HFF-Myc (cell line): ENCODE measurements around the gene CDKAL1.
"Not testable (repeated sequence)": the region's sequence is repeated elsewhere in the genome, so short reads cannot be mapped to it uniquely, and the experiment has no call there.

Experiments
- DNase-seq: peaks from one replicate; pipeline ENCODE4 v3.0.0-alpha.2; 2011; ENCODE audit warnings: low read depth; ENCODE audit errors: extremely low read depth
- H3K4me3 ChIP-seq: replicated peaks from 2 replicates; pipeline ENCODE4 v1.5.1; 2011; ENCODE audit warnings: low read depth, mild to moderate bottlenecking, control low read depth, low read length
- TF ChIP-seq, protein P1 (sequence below): IDR thresholded peaks from 2 replicates; pipeline ENCODE4 v1.5.1; 2012; ENCODE audit warnings: mild to moderate bottlenecking, low read depth, low read length, control low read depth; ENCODE audit errors: missing control alignments

CDKAL1 gene

DNA sequence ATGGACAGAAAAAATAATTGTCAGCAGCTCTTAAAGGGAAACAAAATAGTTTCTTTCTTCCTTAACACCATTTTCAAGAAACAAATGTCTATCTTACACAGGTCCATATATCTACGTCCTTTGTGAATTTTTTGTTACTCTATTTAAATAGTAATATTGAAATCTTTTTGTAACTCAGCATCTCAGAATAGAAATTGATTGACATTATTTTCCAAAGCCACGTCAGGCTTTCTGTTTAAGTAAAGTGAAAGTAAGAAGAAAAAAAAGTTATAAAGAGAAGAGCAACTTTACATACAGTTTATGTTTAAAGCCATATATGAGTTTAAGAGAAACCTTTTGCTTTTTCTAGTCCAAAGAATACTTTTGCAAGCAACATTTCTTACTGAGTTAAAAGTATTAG lies 656.4 kb downstream of the CDKAL1 start:
- no peak overlapping the region for H3K4me3 ChIP-seq
- no peak for DNase-seq
- TF ChIP-seq, protein P1, sequence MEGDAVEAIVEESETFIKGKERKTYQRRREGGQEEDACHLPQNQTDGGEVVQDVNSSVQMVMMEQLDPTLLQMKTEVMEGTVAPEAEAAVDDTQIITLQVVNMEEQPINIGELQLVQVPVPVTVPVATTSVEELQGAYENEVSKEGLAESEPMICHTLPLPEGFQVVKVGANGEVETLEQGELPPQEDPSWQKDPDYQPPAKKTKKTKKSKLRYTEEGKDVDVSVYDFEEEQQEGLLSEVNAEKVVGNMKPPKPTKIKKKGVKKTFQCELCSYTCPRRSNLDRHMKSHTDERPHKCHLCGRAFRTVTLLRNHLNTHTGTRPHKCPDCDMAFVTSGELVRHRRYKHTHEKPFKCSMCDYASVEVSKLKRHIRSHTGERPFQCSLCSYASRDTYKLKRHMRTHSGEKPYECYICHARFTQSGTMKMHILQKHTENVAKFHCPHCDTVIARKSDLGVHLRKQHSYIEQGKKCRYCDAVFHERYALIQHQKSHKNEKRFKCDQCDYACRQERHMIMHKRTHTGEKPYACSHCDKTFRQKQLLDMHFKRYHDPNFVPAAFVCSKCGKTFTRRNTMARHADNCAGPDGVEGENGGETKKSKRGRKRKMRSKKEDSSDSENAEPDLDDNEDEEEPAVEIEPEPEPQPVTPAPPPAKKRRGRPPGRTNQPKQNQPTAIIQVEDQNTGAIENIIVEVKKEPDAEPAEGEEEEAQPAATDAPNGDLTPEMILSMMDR: no peak

DNA sequence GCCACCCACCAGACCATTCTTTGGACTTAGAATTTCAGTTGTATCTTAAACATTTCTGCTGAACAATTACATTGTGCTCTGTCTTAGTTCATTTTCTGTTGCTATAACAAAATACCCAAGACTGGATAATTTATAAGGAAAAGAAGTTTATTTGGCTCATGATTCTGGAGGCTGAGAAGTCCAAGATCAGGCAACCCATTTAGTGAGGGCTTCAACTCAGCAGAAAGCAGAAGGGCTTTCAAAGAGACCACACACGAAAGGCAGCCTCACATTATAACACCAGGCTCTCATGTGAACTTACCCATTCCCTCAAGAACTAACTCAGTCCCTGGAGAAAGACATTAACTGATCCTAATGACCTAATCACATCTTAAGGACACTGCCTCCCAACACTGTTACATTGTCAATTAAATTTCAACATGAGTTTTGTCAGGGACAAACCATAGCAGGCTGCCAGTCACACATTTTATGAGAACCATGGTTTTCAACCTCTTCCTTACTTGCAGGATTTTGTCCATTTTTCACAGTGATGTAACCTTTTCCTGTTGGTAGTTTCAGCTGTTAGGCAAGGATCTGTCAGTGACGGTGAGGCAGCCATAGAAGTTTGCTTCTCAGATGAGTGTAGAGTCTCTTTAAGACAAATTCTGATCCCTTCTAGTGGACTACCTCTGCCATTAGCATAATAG lies 659.7 kb downstream of the CDKAL1 start:
- DNase-seq: no peak
- TF ChIP-seq, protein P1: no peak
- H3K4me3 ChIP-seq: no peak overlapping the region

DNA sequence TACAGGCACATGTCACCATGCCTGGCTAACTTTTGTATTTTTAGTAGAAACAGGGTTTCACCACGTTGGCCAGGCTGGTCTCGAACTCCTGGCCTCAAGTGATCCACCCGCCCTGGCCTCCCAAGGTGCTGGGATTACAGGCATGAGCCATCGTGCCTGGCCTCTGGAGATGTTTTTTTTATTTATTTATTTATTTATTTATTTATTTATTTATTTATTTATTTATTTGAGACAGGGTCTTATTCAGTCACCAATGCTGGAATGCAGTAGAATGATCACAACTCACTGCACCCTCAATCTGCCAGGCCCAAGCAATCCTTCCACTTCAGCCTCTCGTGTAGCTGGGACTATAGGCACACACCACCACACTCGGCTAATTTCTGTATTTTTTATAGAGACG lies 661.0 kb downstream of the CDKAL1 start:
- H3K4me3 ChIP-seq, DNase-seq: not testable (repeated sequence)

DNA sequence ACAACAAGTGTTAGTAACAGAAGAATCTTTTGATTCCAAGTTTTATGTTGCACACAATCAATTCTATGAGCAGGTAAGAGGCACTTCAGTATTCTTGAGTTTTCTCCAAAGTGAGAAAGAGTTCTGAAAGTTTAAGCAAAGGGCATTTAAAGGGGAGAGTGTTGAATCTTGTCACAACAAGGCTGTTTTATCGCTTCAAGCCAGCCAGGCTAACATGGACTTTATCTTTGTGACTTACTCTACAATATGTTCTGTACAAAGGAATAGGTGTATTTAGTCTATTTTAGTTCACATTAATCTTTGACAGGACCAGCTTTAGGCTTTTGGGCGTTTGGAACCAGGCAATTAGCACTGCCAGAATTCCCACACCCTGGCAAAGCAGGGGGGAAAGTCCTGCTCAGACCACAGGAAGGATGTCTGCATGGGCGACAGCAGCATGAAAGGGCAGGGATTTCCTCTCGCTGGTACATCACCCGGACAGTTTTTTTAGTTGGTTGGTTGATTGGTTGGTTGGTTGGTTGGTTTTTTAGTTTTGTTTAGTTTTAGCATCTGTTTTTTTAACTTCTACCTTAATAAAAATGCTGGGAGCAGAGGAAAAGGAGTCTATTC lies 663.9 kb downstream of the CDKAL1 start:
- DNase-seq: no peak
- TF ChIP-seq, protein P1: no peak
- no peak overlapping the region for H3K4me3 ChIP-seq

DNA sequence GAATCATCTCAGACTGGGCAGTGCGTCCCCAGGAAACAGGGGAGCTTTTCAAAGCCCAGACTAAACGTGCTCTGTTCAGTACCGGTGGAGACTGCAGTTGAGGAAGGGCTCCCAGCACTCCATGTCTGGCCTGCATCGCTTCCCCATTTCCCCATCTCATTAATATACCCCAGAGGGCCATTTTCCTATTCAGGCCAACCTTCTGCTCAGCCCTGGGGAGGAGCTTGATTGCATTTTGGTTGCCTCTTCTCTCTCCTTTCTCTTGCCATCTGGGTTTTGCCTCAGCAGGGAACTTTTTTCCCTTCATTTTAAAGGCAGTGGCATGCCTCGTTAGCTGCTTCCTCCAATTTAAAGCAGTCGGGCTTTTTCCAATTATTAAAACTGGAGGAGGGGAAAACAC lies 665.0 kb downstream of the CDKAL1 start:
- H3K4me3 ChIP-seq: no peak overlapping the region
- no peak for DNase-seq
- TF ChIP-seq, protein P1: no peak

DNA sequence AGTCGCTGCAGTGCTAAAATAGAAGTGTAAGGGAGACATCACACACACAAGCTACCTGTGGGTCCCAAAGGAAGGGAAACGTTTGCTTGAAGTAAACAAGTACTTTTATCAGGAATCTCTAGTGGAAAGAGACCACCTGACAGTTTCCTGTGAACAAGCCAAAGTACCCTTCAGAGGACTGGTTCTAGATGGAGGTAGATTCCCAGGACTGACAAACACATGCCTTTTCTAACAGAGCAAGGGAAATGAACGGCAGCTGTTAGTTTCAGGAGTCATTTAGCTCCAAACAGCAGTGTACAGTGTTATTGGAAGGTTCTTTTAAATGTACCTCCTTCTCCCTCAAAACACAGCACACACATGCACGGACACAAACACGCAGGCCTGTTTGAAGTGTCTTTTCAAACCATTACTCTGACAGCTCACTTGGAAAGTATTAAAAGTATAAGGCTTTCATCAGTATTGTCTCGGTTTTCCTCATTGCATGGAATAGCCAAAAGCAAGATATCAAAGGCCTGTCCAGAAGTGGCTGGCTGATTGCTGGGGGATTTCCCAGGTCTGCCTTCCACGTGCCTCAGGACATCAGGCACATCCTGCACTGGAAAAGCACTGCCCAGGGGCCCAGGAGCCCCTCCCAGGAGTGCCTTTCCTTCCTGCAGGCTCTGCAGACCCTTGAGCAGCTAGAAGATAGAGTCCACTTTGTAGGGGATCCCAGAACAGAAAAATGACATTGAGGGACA lies 666.0 kb downstream of the CDKAL1 start:
- peak; percentile 14 for DNase-seq
- no peak overlapping the region for H3K4me3 ChIP-seq
- TF ChIP-seq, protein P1: no peak

DNA sequence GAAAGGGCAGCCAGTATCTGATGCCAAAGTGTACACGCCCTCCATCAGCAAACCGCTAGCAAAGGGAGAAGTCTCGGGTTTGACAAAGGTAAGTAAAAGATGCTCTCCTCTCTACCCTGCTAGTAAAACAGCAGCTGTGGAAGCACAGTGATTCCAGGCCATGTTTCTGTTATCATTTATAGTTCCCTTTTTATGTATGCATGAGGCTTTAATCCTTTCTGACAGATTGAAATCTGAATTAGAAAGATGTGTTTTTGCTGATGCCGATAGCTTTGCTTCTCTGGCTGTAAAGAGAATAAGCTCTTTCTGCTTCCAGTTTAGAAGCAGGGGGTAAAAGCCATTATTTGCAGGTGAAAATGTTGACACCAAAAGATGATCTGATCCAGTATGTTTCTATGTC lies 666.9 kb downstream of the CDKAL1 start:
- H3K4me3 ChIP-seq: no peak overlapping the region
- TF ChIP-seq, protein P1: no peak
- no peak for DNase-seq
